ENCODE results near the gene TMEM255B. TPM values are rescaled to one million over a fixed set of nuclear protein-coding genes. Genes with fewer than 3 reads are reported as not detected.

TMEM255B gene
- total RNA-seq, 1 experiment from 2014 or later = 2.8 TPM

- Histone ChIP-seq H2AK5ac (ENCODE audit: insufficient read length, low read length) (no peak overlapping the region), H3T11ph (ENCODE audit: low read length) (no peak overlapping the region), H2BK120ac (ENCODE audit: low read depth, low read length, poor library complexity, severe bottlenecking) (no peak overlapping the region), H4K20me1 (ENCODE audit: control insufficient read depth, insufficient read depth, insufficient read length) (no peaks in the 10 kb centered on the region), H3K9me3 (ENCODE audit: control insufficient read depth, low read depth, low read length) (no peaks in the 10 kb centered on the region), H4K5ac (ENCODE audit: insufficient read length, low read depth, low read length) (no peak overlapping the region), H3K27ac (ENCODE audit: insufficient read length, low read depth, low read length) (no peak overlapping the region), H2BK20ac (ENCODE audit: low read depth, low read length, poor library complexity, severe bottlenecking) (no peak overlapping the region), H3K14ac (ENCODE audit: insufficient read depth, low read length) (no peak overlapping the region), H2BK12ac (ENCODE audit: insufficient read length, low read depth, low read length) (no peak overlapping the region), H3K79me1 (ENCODE audit: insufficient read depth, low read depth, low read length, poor library complexity, severe bottlenecking) (no peaks in the 10 kb centered on the region), H4K8ac (replicated peaks; ENCODE audit: insufficient read length, low read depth, low read length) (no peak overlapping the region), H2AFZ (ENCODE audit: low read length) (no peak overlapping the region), H3K4ac (ENCODE audit: low read depth, low read length) (no peak overlapping the region), H4K91ac (ENCODE audit: insufficient read length, low read depth, low read length) (no peak overlapping the region), H2BK5ac (ENCODE audit: insufficient read length, low read length) (no peak overlapping the region), H3K23ac (ENCODE audit: insufficient read length, low read depth, low read length) (no peak overlapping the region), H3K27me3 (ENCODE audit: insufficient read depth, low read length) (peaks cover 2% of the 10 kb centered on the region; the same call in 1 of the 2 replicates), H3K4me1 (ENCODE audit: insufficient read depth, low read length) (no peaks in the 10 kb centered on the region), H3K56ac (ENCODE audit: insufficient read length, low read depth, low read length) (no peak overlapping the region), H3K23me2 (ENCODE audit: insufficient read length, low read depth, low read length, poor library complexity, severe bottlenecking) (no peaks in the 10 kb centered on the region), H2BK15ac (ENCODE audit: low read depth, low read length) (no peak overlapping the region), H3K79me2 (ENCODE audit: insufficient read depth, low read length) (no peaks in the 10 kb centered on the region), H3K4me2 (ENCODE audit: insufficient read depth, insufficient read length, low read length) (no peak overlapping the region), H3K9ac (ENCODE audit: extremely low read depth, insufficient read length, low read length) (no peak overlapping the region), H3K18ac (ENCODE audit: insufficient read length, low read depth, low read length) (no peak overlapping the region)
- H3K27me3 Mint-ChIP-seq (ENCODE audit: low read depth) = peaks cover 20% of the 10 kb centered on the region
- H3K4me3 Mint-ChIP-seq = no peak overlapping the region
- no peak overlapping the region for H3K27ac Mint-ChIP-seq
- WGBS (ENCODE audit: extremely low coverage, insufficient read length, low lambda C conversion rate) = no CpG with 5 or more reads among the region's 4 CpGs
- TF ChIP-seq CTCF (conservative IDR thresholded peaks at IDR 0.05) = peak; percentile 35; the same call in 2 of the 3 replicates
- peaks cover 10 to 22% of the 10 kb centered on the region in 2 experiments for H3K4me1 Mint-ChIP-seq
- H3K36me3 Mint-ChIP-seq (ENCODE audit: insufficient read depth in 1 of 3, low read depth in 3 of 3) = no peaks in the 10 kb centered on the region
- DNase-seq = no peak
- no peaks in the 10 kb centered on the region for H3K9me3 Mint-ChIP-seq
Measured at GRCh38 chr13:113765564-113765910, 6.5 kb downstream of the TMEM255B start.

Measured in H9 (cell line).